Stomach (tissue), 4 donors: ENCODE measurements around the gene DCC.

Experiments used
- POLR2A ChIP-seq, 4 donors: fragments of 450-650 bp; IDR thresholded peaks; one replicate each; pipeline ENCODE4 v1.6.1; 2016; ENCODE audit warnings: antibody characterized with exemption in 4 of 4, control low read depth in 2 of 4, mild to moderate bottlenecking in 1 of 4, moderate library complexity in 1 of 4
- TF ChIP-seq, protein P1 (sequence below), 7 experiments: fragments of 450-650 bp in 4 of 7; fragments of 200-600 bp in 3 of 7; sonication (generic) in 3 of 7; IDR thresholded peaks; one replicate each; pipeline ENCODE4 v1.5.1; 2016 to 2019; ENCODE audit warnings: antibody characterized with exemption in 7 of 7, control low read depth in 2 of 7, mild to moderate bottlenecking in 1 of 7

GRCh38 chr18:53219853-53220252, 879.9 kb downstream of the DCC start:
- TF ChIP-seq, protein P1, sequence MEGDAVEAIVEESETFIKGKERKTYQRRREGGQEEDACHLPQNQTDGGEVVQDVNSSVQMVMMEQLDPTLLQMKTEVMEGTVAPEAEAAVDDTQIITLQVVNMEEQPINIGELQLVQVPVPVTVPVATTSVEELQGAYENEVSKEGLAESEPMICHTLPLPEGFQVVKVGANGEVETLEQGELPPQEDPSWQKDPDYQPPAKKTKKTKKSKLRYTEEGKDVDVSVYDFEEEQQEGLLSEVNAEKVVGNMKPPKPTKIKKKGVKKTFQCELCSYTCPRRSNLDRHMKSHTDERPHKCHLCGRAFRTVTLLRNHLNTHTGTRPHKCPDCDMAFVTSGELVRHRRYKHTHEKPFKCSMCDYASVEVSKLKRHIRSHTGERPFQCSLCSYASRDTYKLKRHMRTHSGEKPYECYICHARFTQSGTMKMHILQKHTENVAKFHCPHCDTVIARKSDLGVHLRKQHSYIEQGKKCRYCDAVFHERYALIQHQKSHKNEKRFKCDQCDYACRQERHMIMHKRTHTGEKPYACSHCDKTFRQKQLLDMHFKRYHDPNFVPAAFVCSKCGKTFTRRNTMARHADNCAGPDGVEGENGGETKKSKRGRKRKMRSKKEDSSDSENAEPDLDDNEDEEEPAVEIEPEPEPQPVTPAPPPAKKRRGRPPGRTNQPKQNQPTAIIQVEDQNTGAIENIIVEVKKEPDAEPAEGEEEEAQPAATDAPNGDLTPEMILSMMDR (IDR thresholded peaks at IDR 0.05): no peak
- no peak for TF ChIP-seq POLR2A (IDR thresholded peaks at IDR 0.05)
